GM12801 (cell line): ENCODE results near the gene IQSEC1.

Experiments
- CTCF ChIP-seq: IDR thresholded peaks from one replicate; pipeline ENCODE4 v1.5.1; 2011; ENCODE audit warnings: control low read depth; ENCODE audit not compliant: insufficient read length; ENCODE audit errors: extremely low read depth

The IQSEC1 gene

GRCh38 chr3:13105181-13105895 lies 32.1 kb upstream of the IQSEC1 start:
- no peak for TF ChIP-seq CTCF

GRCh38 chr3:13104511-13104910 lies 31.3 kb upstream of the IQSEC1 start:
- no peak for TF ChIP-seq CTCF

- TF ChIP-seq CTCF, result no peak
These were observed 30.3 kb upstream of the IQSEC1 start for GRCh38 chr3:13103416-13104058.

- no peak for TF ChIP-seq CTCF
These were observed 29.4 kb upstream of the IQSEC1 start for GRCh38 chr3:13102386-13103345.

- no peak for TF ChIP-seq CTCF
These were observed 26.5 kb upstream of the IQSEC1 start for GRCh38 chr3:13099707-13100106.

- TF ChIP-seq CTCF, result no peak
These were observed 25.2 kb upstream of the IQSEC1 start for GRCh38 chr3:13098192-13098988.
